Suprapubic skin (tissue), 4 donors: ENCODE measurements around the gene CYB5B.

ENCODE experiments used
- POLR2A ChIP-seq, 2 donors: fragments of 450-650 bp; IDR thresholded peaks; one replicate each; pipeline ENCODE4 v1.6.1; 2017; ENCODE audit warnings: antibody characterized with exemption in 2 of 2, mild to moderate bottlenecking in 2 of 2, moderate library complexity in 2 of 2
- POLR2AphosphoS5 ChIP-seq, 3 donors: sonication (generic); formaldehyde crosslinking; IDR thresholded peaks; one replicate each; pipeline ENCODE4 v1.6.1; 2017; ENCODE audit warnings: antibody characterized with exemption in 3 of 3

DNA sequence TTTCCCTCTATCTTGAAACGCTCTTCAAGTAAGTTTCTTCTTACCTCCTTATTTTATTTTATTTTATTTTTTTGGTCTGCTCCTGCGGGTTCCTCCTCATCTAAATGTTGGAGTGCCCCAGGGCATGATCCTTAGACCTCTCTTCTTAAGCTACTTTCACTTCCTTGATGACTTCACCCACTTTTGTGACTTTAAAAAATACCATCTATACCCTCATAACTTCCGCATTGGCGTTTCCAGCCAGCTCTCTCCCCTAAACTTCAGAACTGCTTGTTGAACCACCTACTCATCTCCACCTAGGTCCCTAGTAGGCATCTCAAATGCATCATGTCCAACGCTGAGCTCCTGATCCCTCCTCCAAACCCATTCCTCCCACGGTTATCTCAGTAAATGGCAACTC lies 89.9 kb downstream of the CYB5B start:
- TF ChIP-seq POLR2AphosphoS5 (IDR thresholded peaks at IDR 0.05) (no peak), POLR2A (IDR thresholded peaks at IDR 0.05) (no peak)
